ENCODE results near the gene LCP1. TPM values are rescaled to one million over a fixed set of nuclear protein-coding genes. Genes with fewer than 3 reads are reported as not detected.

The LCP1 gene
- total RNA-seq, 3 donors from 2014 or later = 617 to 663 (median 631) TPM

- peak; percentile 74 to 76 for ATAC-seq
- no peak for DNase-seq
- Mint-ChIP-seq H3K36me3 (ENCODE audit: insufficient read depth) (peaks cover 47% of the 10 kb centered on the region), H3K4me3 (peak overlapping the region; percentile 55), H3K27me3 (ENCODE audit: low read depth) (no peaks in the 10 kb centered on the region), H3K9me3 (no peaks in the 10 kb centered on the region), H3K4me1 (ENCODE audit: low read depth) (peaks cover 43% of the 10 kb centered on the region)
Observed at GRCh38 chr13:46158983-46159382, 23.0 kb downstream of the LCP1 start.

- ATAC-seq (no peak), DNase-seq (no peak)
- no peaks in the 10 kb centered on the region for H3K27me3 Mint-ChIP-seq (ENCODE audit: low read depth)
- H3K4me1 Mint-ChIP-seq (ENCODE audit: low read depth) = peaks cover 39% of the 10 kb centered on the region
- H3K4me3 Mint-ChIP-seq = no peak overlapping the region
- H3K36me3 Mint-ChIP-seq (ENCODE audit: insufficient read depth) = peaks cover 50% of the 10 kb centered on the region
- no peaks in the 10 kb centered on the region for H3K9me3 Mint-ChIP-seq
Observed at GRCh38 chr13:46158222-46158621, 23.8 kb downstream of the LCP1 start.

GRCh38 chr13:46154136-46154801 is 27.7 kb downstream of the LCP1 start:
- ATAC-seq (no peak), DNase-seq (no peak)
- H3K36me3 Mint-ChIP-seq (ENCODE audit: insufficient read depth) = peaks cover 66% of the 10 kb centered on the region
- no peak overlapping the region for H3K4me3 Mint-ChIP-seq
- H3K27me3 Mint-ChIP-seq (ENCODE audit: low read depth) = no peaks in the 10 kb centered on the region
- no peaks in the 10 kb centered on the region for H3K9me3 Mint-ChIP-seq
- peaks cover 45% of the 10 kb centered on the region for H3K4me1 Mint-ChIP-seq (ENCODE audit: low read depth)

- H3K4me1 Mint-ChIP-seq (ENCODE audit: low read depth) = peaks cover 38% of the 10 kb centered on the region
- H3K9me3 Mint-ChIP-seq = no peaks in the 10 kb centered on the region
- H3K27me3 Mint-ChIP-seq (ENCODE audit: low read depth) = no peaks in the 10 kb centered on the region
- peaks cover 62% of the 10 kb centered on the region for H3K36me3 Mint-ChIP-seq (ENCODE audit: insufficient read depth)
- no peak overlapping the region for H3K4me3 Mint-ChIP-seq
- no peak for DNase-seq
- peak in 1 of 2 donors; percentile 25 for ATAC-seq
Observed at GRCh38 chr13:46152627-46153328, 29.2 kb downstream of the LCP1 start.

GRCh38 chr13:46150134-46150693 is 31.8 kb downstream of the LCP1 start:
- H3K4me1 Mint-ChIP-seq (ENCODE audit: low read depth) = peaks cover 38% of the 10 kb centered on the region
- H3K9me3 Mint-ChIP-seq = no peaks in the 10 kb centered on the region
- no peaks in the 10 kb centered on the region for H3K27me3 Mint-ChIP-seq (ENCODE audit: low read depth)
- peaks cover 70% of the 10 kb centered on the region for H3K36me3 Mint-ChIP-seq (ENCODE audit: insufficient read depth)
- peak in 1 of 2 donors; percentile 16 for ATAC-seq
- no peak for DNase-seq
- no peak overlapping the region for H3K4me3 Mint-ChIP-seq

- Mint-ChIP-seq H3K27me3 (ENCODE audit: low read depth) (no peaks in the 10 kb centered on the region), H3K36me3 (ENCODE audit: insufficient read depth) (peaks cover 73% of the 10 kb centered on the region), H3K4me1 (ENCODE audit: low read depth) (peaks cover 41% of the 10 kb centered on the region), H3K4me3 (no peak overlapping the region), H3K9me3 (no peaks in the 10 kb centered on the region)
- DNase-seq = peak; percentile 25
- peak; percentile 92 to 95 for ATAC-seq
Observed at GRCh38 chr13:46149272-46150133, 32.5 kb downstream of the LCP1 start.

- no peaks in the 10 kb centered on the region for H3K27me3 Mint-ChIP-seq (ENCODE audit: low read depth)
- DNase-seq = no peak
- no peak for ATAC-seq
- peaks cover 27% of the 10 kb centered on the region for H3K4me1 Mint-ChIP-seq (ENCODE audit: low read depth)
- H3K4me3 Mint-ChIP-seq = no peak overlapping the region
- H3K9me3 Mint-ChIP-seq = no peaks in the 10 kb centered on the region
- H3K36me3 Mint-ChIP-seq (ENCODE audit: insufficient read depth) = peaks cover 65% of the 10 kb centered on the region
Observed at GRCh38 chr13:46146898-46147297, 35.1 kb downstream of the LCP1 start.

GRCh38 chr13:46145950-46146349 is 36.0 kb downstream of the LCP1 start:
- H3K27me3 Mint-ChIP-seq (ENCODE audit: low read depth) = no peaks in the 10 kb centered on the region
- no peak overlapping the region for H3K4me3 Mint-ChIP-seq
- H3K9me3 Mint-ChIP-seq = no peaks in the 10 kb centered on the region
- H3K36me3 Mint-ChIP-seq (ENCODE audit: insufficient read depth) = peaks cover 67% of the 10 kb centered on the region
- ATAC-seq (no peak), DNase-seq (no peak)
- peaks cover 26% of the 10 kb centered on the region for H3K4me1 Mint-ChIP-seq (ENCODE audit: low read depth)

- DNase-seq (no peak), ATAC-seq (no peak)
- Mint-ChIP-seq H3K27me3 (ENCODE audit: low read depth) (no peaks in the 10 kb centered on the region), H3K4me3 (no peak overlapping the region), H3K4me1 (ENCODE audit: low read depth) (peaks cover 26% of the 10 kb centered on the region), H3K9me3 (no peaks in the 10 kb centered on the region), H3K36me3 (ENCODE audit: insufficient read depth) (peaks cover 64% of the 10 kb centered on the region)
Observed at GRCh38 chr13:46145135-46145534, 36.8 kb downstream of the LCP1 start.

- peaks cover 21% of the 10 kb centered on the region for H3K4me1 Mint-ChIP-seq (ENCODE audit: low read depth)
- H3K4me3 Mint-ChIP-seq = no peak overlapping the region
- H3K27me3 Mint-ChIP-seq (ENCODE audit: low read depth) = no peaks in the 10 kb centered on the region
- no peaks in the 10 kb centered on the region for H3K9me3 Mint-ChIP-seq
- peaks cover 57% of the 10 kb centered on the region for H3K36me3 Mint-ChIP-seq (ENCODE audit: insufficient read depth)
- no peak for DNase-seq
- ATAC-seq = no peak
Observed at GRCh38 chr13:46143184-46143701, 38.7 kb downstream of the LCP1 start.

- no peaks in the 10 kb centered on the region for H3K9me3 Mint-ChIP-seq
- no peak for ATAC-seq
- no peak overlapping the region for H3K4me3 Mint-ChIP-seq
- H3K27me3 Mint-ChIP-seq (ENCODE audit: low read depth) = no peaks in the 10 kb centered on the region
- H3K4me1 Mint-ChIP-seq (ENCODE audit: low read depth) = peaks cover 24% of the 10 kb centered on the region
- peaks cover 57% of the 10 kb centered on the region for H3K36me3 Mint-ChIP-seq (ENCODE audit: insufficient read depth)
- DNase-seq = no peak
Observed at GRCh38 chr13:46142776-46143175, 39.2 kb downstream of the LCP1 start.

- H3K9me3 Mint-ChIP-seq = no peaks in the 10 kb centered on the region
- H3K27me3 Mint-ChIP-seq (ENCODE audit: low read depth) = no peaks in the 10 kb centered on the region
- ATAC-seq = peak in 1 of 2 donors; percentile 51
- peaks cover 57% of the 10 kb centered on the region for H3K36me3 Mint-ChIP-seq (ENCODE audit: insufficient read depth)
- H3K4me1 Mint-ChIP-seq (ENCODE audit: low read depth) = peaks cover 31% of the 10 kb centered on the region
- DNase-seq = no peak
- no peak overlapping the region for H3K4me3 Mint-ChIP-seq
Observed at GRCh38 chr13:46140044-46140443, 41.9 kb downstream of the LCP1 start.

GRCh38 chr13:46137627-46138317 is 44.2 kb downstream of the LCP1 start:
- no peak for ATAC-seq
- Mint-ChIP-seq H3K4me1 (ENCODE audit: low read depth) (peaks cover 28% of the 10 kb centered on the region), H3K9me3 (no peaks in the 10 kb centered on the region), H3K36me3 (ENCODE audit: insufficient read depth) (peaks cover 52% of the 10 kb centered on the region), H3K4me3 (no peak overlapping the region), H3K27me3 (ENCODE audit: low read depth) (no peaks in the 10 kb centered on the region)
- no peak for DNase-seq

All from activated T-cell treated with anti-CD3 and anti-CD28 coated beads, Interleukin-2, amount 50 U/mL, for 4 hours (primary cell).